HG02938 (cell line): ENCODE data around the gene RGS8.

Experiments used
- ATAC-seq: cut with Tn5 transposase; IDR thresholded peaks from one replicate; pipeline ENCODE4 v1.9.1; 2021; ENCODE audit warnings: mild to moderate bottlenecking, moderate library complexity; ENCODE audit not compliant: unreplicated experiment

The RGS8 gene

DNA sequence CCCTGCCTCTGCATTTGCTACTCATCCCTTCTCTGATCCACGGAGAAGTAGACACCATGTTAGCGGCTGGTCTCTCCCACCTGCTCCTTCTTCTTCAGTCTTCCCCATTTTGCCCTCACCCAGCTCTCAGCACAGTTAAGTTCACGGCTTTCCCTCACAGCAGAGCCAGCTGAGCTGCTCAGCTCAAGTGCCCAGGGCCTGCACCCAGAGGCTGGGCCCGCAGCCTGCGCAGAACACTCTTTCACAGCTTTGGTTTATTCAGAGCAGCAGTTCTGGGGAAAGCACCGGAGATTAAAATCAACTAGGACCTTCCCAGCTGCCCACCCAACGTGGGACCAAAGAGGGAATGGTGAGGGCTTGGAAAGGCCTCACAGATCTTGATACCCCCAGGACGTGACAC, 41.9 kb downstream of the RGS8 start:
- no peak for ATAC-seq

DNA sequence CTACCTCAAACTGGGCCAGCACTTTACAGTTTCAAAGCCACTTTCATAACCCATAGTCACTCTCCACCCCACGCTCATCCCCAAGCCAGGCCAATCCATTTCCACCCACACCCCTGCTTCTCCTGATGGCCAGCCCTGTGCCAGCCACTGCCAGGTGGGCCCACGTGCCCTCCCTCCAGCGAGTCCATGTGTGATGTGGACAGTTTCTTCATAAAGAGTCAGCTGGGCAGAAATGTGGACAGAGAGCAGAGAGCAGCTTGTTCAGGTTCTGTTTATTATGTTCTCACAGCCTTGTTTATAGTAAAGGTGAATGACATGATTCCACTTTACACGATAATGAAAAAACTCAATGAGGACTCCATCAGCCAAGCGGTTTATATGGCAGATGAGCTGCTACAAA, 42.8 kb downstream of the RGS8 start:
- no peak for ATAC-seq

- ATAC-seq = no peak
These were observed 45.1 kb downstream of the RGS8 start for GRCh38 chr1:182639330-182639729.

GRCh38 chr1:182637769-182638168, 46.6 kb downstream of the RGS8 start:
- no peak for ATAC-seq

DNA sequence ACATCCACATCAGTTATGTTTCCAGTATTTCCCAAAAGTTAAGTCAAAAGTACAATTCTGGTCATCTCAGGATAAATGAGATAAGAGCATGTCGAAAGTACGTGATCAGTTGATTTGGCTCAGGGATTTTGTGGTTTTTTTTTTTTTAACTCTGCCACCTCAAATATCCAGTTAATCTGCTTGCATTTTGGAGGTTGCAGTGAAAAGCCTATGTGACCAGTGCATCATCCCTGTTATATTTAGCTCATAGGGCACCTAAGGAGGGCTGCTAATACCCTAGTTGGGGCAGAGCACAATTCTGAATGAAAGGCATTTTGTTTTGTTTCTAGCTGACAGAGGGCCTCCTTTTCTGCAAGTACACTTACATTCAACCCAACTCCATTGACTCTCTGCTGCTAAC, 48.5 kb downstream of the RGS8 start:
- no peak for ATAC-seq
